ENCODE data around the gene HOMER2.
"Not testable (repeated sequence)": the region's sequence is repeated elsewhere in the genome, so short reads cannot be mapped to it uniquely, and the experiment has no call there.

Gene HOMER2

DNA sequence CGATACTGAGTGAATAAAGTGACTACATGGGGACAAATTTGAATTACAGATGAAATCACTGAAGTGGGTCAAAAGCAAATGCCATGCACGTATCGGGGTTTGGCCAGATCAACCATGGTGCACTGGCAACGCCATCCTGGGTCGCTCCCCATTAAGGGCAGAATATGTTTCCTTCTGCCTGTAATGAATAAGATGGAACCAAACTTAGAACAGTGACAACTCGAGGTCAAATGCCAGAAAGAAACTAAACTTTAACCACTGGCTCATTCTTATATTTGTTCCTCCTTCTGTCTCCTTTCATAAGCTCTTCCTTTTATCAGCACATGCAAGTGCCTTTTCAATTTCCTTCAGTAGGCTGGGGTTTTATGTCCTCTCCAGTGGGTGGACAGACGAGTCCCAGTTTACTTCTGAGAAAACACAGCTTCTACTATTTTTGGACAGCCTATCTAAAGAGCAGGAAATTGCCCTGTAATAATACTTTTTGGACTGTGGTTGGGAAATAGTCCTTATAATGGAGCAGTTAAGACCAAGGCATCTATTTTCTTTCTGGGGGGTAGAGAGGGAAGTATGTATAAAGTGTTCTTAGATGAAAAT is 81.7 kb downstream of the HOMER2 start:
- TF ChIP-seq, protein P1, sequence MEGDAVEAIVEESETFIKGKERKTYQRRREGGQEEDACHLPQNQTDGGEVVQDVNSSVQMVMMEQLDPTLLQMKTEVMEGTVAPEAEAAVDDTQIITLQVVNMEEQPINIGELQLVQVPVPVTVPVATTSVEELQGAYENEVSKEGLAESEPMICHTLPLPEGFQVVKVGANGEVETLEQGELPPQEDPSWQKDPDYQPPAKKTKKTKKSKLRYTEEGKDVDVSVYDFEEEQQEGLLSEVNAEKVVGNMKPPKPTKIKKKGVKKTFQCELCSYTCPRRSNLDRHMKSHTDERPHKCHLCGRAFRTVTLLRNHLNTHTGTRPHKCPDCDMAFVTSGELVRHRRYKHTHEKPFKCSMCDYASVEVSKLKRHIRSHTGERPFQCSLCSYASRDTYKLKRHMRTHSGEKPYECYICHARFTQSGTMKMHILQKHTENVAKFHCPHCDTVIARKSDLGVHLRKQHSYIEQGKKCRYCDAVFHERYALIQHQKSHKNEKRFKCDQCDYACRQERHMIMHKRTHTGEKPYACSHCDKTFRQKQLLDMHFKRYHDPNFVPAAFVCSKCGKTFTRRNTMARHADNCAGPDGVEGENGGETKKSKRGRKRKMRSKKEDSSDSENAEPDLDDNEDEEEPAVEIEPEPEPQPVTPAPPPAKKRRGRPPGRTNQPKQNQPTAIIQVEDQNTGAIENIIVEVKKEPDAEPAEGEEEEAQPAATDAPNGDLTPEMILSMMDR (conservative IDR thresholded peaks at IDR 0.05; ENCODE audit: low read depth, low read length), result no peak
- H3K4me3 ChIP-seq (ENCODE audit: low read length), result no peak overlapping the region
- no peak for DNase-seq (ENCODE audit: low read depth)

DNA sequence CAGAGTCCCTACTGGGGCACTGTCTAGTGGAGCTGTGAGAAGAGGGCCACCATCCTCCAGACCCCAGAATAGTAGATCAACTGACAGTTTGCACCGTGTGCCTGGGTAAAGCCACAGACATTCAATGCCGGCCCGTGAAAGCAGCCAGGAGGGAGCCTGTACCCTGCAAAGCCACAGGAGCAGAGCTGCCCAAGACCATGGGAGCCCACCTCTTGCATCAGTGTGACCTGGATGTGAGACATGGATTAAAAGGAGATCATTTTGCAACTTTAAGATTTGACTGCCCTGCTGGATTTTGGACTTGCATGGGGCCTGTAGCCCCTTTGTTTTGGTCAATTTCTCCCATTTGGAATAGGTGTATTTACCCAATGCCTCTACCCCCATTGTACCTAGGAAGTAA is 86.5 kb downstream of the HOMER2 start:
- not testable (repeated sequence) for H3K4me3 ChIP-seq (ENCODE audit: low read length); DNase-seq (ENCODE audit: low read depth)

DNA sequence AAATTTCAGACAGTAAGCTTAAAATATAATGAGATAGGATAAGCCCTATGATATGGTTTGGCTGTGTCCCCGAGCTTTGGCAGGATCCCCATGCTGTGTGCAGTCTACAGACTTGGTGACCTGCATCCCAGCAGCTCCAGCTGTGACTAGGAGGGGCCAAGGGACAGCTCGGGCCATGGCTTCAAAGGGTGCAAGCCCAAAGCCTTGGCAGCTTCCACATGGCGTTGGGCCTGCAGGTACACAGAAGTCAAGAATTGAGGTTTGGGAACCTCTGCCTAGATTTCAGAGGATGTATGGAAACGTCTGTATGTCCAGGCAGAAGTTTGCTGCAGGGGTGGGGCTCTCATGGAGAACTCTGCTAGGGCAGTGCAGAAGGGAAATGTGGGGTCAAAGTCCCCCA is 86.9 kb downstream of the HOMER2 start:
- not testable (repeated sequence) for H3K4me3 ChIP-seq (ENCODE audit: low read length); DNase-seq (ENCODE audit: low read depth)

DNA sequence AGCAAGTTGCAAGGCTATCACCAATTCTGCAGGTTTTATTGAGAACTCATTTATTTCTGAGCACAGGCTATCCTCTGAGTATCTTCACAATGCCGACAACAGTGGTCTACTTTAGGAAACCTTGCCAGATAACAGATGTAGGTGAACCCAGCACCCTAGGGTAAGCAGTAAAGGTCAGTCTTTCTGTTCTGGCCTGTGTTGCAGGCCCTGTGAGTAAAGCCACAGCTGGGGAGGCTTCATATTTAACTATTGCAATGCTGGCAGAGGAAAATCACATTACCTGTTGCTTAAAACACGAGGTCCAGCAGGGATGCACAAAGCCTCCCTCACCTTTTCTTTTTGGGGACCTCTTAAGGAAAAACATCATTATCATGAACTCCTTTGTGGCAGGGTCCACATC is 87.6 kb downstream of the HOMER2 start:
- no peak for DNase-seq (ENCODE audit: low read depth)
- no peak overlapping the region for H3K4me3 ChIP-seq (ENCODE audit: low read length)
- TF ChIP-seq, protein P1 (conservative IDR thresholded peaks at IDR 0.05; ENCODE audit: low read depth, low read length), result no peak

DNA sequence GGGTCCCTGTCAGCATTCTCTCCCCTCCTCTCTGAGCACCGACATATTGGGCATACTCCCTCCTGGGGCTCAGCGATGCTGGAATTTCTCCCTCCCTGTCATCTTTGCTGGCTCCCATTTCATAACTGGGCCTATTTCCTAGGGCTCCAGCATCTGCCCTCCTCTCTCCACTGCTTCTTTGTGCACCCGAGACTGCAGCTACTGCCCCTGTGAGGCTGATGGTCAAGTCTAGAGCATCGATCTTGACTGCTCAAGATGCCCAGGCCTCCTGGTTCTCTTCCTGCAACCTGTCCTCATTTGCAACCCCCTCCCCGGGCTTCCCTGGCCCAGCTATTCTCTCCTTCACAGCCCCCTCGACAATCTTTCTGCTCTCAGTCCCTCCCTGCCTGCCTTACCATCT is 89.6 kb downstream of the HOMER2 start:
- no peak overlapping the region for H3K4me3 ChIP-seq (ENCODE audit: low read length)
- TF ChIP-seq, protein P1 (conservative IDR thresholded peaks at IDR 0.05; ENCODE audit: low read depth, low read length), result no peak
- no peak for DNase-seq (ENCODE audit: low read depth)

DNA sequence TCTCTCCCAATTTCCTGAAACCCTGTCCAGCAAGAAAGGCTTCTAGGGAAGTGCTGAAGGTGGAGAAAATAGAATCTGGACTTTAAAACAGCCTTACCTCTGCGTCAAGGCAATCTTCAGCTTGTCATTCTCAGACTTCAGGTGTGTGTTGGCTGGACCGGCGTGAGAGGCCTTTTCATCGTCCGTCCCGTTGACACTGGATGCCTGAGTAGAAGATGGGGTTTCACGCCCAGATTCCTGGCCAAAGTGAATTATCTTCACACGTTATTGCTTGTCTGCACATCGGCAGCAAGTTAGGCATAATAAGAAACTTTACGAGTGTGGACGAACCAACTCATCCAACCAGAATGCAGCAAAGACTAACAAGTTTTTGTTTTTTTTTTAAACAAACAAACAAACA is 93.6 kb downstream of the HOMER2 start:
- TF ChIP-seq, protein P1 (conservative IDR thresholded peaks at IDR 0.05; ENCODE audit: low read depth, low read length), result no peak
- no peak for DNase-seq (ENCODE audit: low read depth)
- H3K4me3 ChIP-seq (ENCODE audit: low read length), result no peak overlapping the region

DNA sequence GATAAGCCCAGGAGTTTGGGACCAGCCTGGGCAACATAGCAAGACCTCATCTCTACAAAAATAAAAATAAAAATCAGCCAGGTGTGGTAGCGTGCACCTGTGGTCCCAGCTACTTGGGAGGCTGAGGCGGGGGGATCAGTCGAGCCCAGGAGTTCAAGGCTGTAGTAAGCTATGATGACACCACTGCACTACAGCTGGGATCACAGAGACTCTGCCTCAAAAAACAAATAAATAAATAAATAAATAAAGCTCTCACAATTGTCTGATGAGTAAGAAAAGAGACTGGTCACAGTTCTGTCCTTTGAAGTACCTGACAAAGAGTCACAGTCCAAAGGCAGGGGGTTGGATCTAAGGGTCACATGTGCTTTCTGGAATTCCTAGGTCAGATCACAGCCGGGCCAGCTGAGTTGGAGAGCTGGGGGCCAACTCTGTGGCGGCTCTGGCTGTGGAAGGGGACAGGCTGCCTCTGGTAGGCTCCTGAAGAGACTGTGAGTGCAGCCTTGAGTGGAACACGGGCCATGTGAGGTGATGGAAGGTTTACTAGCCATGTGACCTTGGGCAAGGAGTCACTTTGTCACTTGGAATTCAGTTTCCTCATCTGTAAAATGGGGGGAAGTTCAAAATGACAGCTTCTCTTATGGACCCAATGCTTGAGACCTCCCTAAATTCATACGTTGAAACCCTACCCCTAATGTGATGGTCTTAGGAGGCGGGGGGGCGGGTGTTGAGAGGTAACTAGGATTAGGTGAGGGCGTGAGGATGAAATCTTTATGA is 95.9 kb downstream of the HOMER2 start:
- DNase-seq (ENCODE audit: low read depth), result no peak
- TF ChIP-seq, protein P1 (conservative IDR thresholded peaks at IDR 0.05; ENCODE audit: low read depth, low read length), result no peak

DNA sequence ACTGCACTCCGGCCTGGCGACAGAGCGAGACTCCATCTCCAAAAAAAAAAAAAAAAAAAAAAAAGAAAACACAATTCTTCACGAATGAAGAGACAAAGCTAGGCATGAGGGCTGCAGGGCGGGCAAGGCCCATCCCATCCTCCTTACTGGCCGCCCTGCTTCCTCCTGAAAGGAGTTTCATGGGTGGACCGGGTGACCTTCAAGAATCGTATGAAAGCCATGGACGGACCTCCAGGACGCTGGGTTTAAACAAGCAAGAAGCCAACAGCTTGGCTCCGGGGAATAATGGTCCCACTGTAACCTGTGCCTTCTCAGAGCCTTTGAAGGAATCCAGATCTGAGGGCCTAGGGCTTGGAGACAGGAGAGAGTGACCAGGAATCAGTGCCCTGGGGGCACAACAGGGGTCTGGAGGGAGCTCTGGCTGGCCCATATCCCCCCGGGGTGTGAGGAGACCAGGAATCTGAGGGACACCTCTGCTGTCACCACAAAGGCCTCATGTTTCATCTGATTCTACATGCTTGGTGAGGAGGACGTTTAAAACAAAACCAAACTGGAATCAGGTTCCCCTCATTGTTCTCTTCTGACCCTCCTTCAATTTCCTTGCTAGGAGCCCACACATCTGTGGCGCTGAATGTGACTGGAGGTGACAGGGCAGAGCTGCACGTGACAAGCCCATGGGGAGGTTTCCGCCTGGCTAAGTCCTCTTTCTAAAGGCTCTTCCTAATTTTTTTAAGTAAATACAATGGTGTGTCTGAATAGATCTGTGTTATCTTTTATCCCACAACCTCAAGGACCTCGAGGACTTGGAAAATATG is 97.0 kb downstream of the HOMER2 start:
- no peak overlapping the region for H3K4me3 ChIP-seq (ENCODE audit: low read length)
- DNase-seq (ENCODE audit: low read depth), result no peak
- TF ChIP-seq, protein P1 (conservative IDR thresholded peaks at IDR 0.05; ENCODE audit: low read depth, low read length), result no peak

More for the DNA sequence above, 95.9 kb downstream of the HOMER2 start:
- no peak overlapping the region for H3K4me3 ChIP-seq (ENCODE audit: low read length)

Measured in retinal pigment epithelial cell (primary cell).